Prostate gland (tissue), 2 donors: ENCODE measurements around the gene TCF12. TPM values are rescaled to one million over a fixed set of nuclear protein-coding genes. Genes with fewer than 3 reads are reported as not detected.
A peak's percentile ranks its signal among the peaks of the same experiment; 100 is the strongest.

Experiments used
- DNase-seq: peaks from one replicate; pipeline ENCODE4 v3.0.0-alpha.2; 2019; ENCODE audit warnings: low spot score
- H3K27ac ChIP-seq, 2 donors: fragments of 200-600 bp; sonication (generic); 2 replicates each; pipeline ENCODE4 v1.5.1; 2017 to 2019
- H3K27me3 ChIP-seq: fragments of 200-600 bp; sonication (generic); replicated peaks from 2 replicates; pipeline ENCODE4 v1.5.1; 2019; ENCODE audit not compliant: insufficient read depth
- H3K36me3 ChIP-seq, 2 donors: fragments of 200-600 bp; sonication (generic); 1 replicate in 1 of 2; 2 replicates in 1 of 2; pipeline versions ENCODE4 v1.5.1 to v1.8.1; 2017 to 2019
- H3K4me1 ChIP-seq: fragments of 200-600 bp; sonication (generic); replicated peaks from 2 replicates; pipeline ENCODE4 v1.5.1; 2019
- H3K4me3 ChIP-seq, 2 donors: fragments of 200-600 bp; sonication (generic); 2 replicates each; pipeline ENCODE4 v1.5.1; 2017 to 2019
- H3K9me3 ChIP-seq: fragments of 200-600 bp; sonication (generic); 2 replicates; pipeline ENCODE4 v1.5.1; 2017
- POLR2A ChIP-seq: fragments of 450-650 bp; IDR thresholded peaks from one replicate; pipeline ENCODE4 v1.6.1; 2016; ENCODE audit warnings: antibody characterized with exemption, mild to moderate bottlenecking
- POLR2AphosphoS5 ChIP-seq: sonication (generic); formaldehyde crosslinking; IDR thresholded peaks from one replicate; pipeline ENCODE4 v1.6.1; 2017; ENCODE audit warnings: antibody characterized with exemption
- WGBS: methylation state at CpG from one replicate; pipeline ENCODE4 v1.1.5; 2018; 5-methylcytosine and 5-hydroxymethylcytosine counted together
- intact Hi-C: fragments of 100-400 bp; cut with DNase I; formaldehyde crosslinking; loops from one replicate; pipeline ENCODE4 v1.14.2; 2022
- total RNA-seq, 2 donors: library from RNA; depleted of rRNA; stranded (reverse); fragments of >200 nt; gene quantifications; one replicate each; pipeline ENCODE4 v1.1.0, GENCODE V29; 2016
- TF ChIP-seq, protein P1 (sequence below), 4 experiments: fragments of 200-600 bp in 2 of 4; fragments of 450-650 bp in 2 of 4; sonication (generic) in 2 of 4; IDR thresholded peaks; 1 replicate in 3 of 4; 2 replicates in 1 of 4; pipeline ENCODE4 v1.5.1; 2016 to 2019; ENCODE audit warnings: antibody characterized with exemption in 4 of 4, mild to moderate bottlenecking in 2 of 4, moderate library complexity in 2 of 4

The TCF12 gene
- total RNA-seq, 2 donors from 2014 or later: 95.4 to 123 TPM

DNA sequence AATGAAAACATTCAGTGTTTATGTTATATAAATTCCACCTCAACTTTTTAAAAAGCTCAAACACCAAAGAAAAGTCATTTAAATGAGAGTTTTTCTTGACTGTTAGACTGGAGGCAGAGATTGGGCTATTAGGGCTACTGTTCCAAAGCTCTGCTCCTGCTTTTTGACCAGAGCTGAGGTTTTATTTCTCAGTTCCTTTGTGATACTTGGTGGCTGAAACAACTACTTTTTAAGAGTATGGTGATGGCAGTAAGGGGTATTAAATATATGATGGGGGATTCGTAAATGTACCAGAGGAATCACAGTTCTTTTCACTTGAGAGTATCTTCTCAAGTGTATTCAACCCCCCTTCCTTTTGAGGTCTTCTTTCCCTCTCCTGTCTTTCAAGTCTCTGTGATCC lies 271.8 kb downstream of the TCF12 start:
- DNase-seq: no peak
- Histone ChIP-seq H3K4me3 (no peak overlapping the region), H3K9me3 (no peaks in the 10 kb centered on the region), H3K27ac (no peak overlapping the region), H3K36me3 (no peaks in the 10 kb centered on the region), H3K4me1 (no peaks in the 10 kb centered on the region), H3K27me3 (no peaks in the 10 kb centered on the region)
- WGBS: 97% methylated on average over 1 of the region's 1 CpG
- intact Hi-C loops: no loop called here
- TF ChIP-seq POLR2AphosphoS5: no peak
- TF ChIP-seq, protein P1, sequence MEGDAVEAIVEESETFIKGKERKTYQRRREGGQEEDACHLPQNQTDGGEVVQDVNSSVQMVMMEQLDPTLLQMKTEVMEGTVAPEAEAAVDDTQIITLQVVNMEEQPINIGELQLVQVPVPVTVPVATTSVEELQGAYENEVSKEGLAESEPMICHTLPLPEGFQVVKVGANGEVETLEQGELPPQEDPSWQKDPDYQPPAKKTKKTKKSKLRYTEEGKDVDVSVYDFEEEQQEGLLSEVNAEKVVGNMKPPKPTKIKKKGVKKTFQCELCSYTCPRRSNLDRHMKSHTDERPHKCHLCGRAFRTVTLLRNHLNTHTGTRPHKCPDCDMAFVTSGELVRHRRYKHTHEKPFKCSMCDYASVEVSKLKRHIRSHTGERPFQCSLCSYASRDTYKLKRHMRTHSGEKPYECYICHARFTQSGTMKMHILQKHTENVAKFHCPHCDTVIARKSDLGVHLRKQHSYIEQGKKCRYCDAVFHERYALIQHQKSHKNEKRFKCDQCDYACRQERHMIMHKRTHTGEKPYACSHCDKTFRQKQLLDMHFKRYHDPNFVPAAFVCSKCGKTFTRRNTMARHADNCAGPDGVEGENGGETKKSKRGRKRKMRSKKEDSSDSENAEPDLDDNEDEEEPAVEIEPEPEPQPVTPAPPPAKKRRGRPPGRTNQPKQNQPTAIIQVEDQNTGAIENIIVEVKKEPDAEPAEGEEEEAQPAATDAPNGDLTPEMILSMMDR (IDR thresholded peaks at IDR 0.05): no peak
- no peak for TF ChIP-seq POLR2A

DNA sequence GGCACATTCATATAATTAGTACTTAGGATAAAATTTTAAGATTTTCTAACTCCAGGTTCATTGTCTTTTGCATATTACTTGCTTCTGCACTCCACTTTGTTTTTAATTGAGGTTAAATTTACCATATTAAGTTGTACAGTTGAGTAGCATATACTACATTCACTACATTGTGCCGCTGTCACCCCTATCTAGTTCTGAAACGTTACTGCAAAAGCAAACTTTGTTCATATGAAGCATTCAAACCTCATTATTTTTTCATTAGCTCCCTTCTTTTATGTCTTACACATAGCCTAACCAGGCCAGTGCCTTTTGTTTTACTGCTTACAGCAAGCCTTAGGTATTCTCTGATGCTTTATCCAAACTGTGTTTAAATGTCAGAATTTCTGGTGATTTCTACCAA lies 274.7 kb downstream of the TCF12 start:
- Histone ChIP-seq H3K27me3 (no peaks in the 10 kb centered on the region), H3K9me3 (no peaks in the 10 kb centered on the region), H3K4me3 (no peak overlapping the region), H3K36me3 (no peaks in the 10 kb centered on the region), H3K27ac (no peak overlapping the region), H3K4me1 (peaks cover 3% of the 10 kb centered on the region)
- DNase-seq: no peak
- TF ChIP-seq POLR2AphosphoS5 (no peak), POLR2A (no peak)
- TF ChIP-seq, protein P1 (IDR thresholded peaks at IDR 0.05): no peak
- WGBS: 57% methylated on average over 2 of the region's 2 CpGs
- intact Hi-C loops: no loop called here

DNA sequence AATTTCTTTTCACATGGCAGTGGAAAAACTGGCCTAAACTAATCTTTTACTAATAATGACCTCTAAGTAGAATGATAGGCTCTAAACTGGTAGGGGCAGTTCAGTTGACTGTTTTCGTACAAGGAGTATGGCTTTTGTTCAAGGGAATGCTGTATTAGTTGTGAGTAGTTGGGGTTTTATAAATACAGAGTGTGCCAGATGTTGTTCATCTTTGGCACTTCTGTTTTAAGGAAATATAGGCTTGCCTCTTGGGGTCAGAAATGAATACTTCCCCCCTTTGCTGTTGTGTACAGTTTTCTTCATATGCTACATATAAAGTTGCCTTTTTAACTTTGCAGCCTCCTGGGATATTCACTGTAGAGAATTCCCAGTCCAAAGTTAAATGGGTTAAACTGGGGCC lies 276.9 kb downstream of the TCF12 start:
- H3K27me3 ChIP-seq: no peaks in the 10 kb centered on the region
- no peak overlapping the region for H3K4me3 ChIP-seq
- intact Hi-C loops: no loop called here
- no peaks in the 10 kb centered on the region for H3K9me3 ChIP-seq
- WGBS: 50% methylated on average over 1 of the region's 1 CpG
- DNase-seq: no peak
- peaks cover 3% of the 10 kb centered on the region for H3K4me1 ChIP-seq
- TF ChIP-seq, protein P1 (IDR thresholded peaks at IDR 0.05): no peak
- no peak for TF ChIP-seq POLR2A
- no peak for TF ChIP-seq POLR2AphosphoS5
- H3K27ac ChIP-seq: no peak overlapping the region
- no peaks in the 10 kb centered on the region for H3K36me3 ChIP-seq

DNA sequence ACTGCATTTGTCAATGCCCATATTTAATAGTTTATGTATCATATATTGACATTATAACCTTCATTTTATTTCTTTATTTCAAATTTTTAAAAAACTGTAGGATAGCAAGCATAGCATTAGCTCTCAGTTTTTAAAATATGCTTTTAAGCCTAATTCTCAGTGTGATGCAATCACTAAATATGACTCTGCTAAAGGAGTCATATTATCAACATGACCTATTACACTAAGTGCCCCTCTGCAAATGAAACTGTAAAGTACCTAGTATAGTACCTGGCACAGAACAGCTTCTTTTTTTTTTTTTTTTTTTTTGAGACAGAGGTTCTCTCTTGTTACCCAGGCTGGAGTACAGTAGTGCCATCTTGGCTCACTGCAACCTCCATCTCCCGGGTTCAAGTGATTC lies 278.4 kb downstream of the TCF12 start:
- intact Hi-C loops: no loop called here
- no peaks in the 10 kb centered on the region for H3K27me3 ChIP-seq
- no peak for TF ChIP-seq POLR2AphosphoS5
- TF ChIP-seq POLR2A: no peak
- TF ChIP-seq, protein P1 (IDR thresholded peaks at IDR 0.05): no peak
- DNase-seq: no peak
- 100% methylated on average over 1 of the region's 1 CpG for WGBS
- no peaks in the 10 kb centered on the region for H3K9me3 ChIP-seq
- H3K4me1 ChIP-seq: peaks cover 3% of the 10 kb centered on the region
- no peaks in the 10 kb centered on the region for H3K36me3 ChIP-seq
- no peak overlapping the region for H3K4me3 ChIP-seq
- no peak overlapping the region for H3K27ac ChIP-seq

DNA sequence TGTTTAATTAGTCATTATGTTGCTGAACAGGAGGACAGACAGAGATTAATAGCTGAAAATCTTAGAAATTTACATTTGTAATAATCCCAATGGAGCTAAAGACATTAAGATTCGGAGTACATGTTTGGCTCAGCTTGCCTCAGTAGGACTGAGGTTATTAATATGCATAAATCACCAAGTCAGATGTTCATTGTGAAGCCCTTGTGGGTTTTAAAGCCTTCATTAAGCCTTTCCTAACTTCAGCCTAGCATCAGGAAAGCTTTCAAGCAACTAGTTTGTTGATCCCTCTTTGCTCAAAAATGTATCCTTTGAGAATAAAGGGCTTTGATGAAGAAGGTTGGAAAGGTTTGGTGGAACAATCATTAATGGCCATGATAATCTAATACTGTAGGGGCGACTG lies 279.7 kb downstream of the TCF12 start:
- peaks cover 3% of the 10 kb centered on the region for H3K4me1 ChIP-seq
- intact Hi-C loops: no loop called here
- TF ChIP-seq POLR2AphosphoS5 (no peak), POLR2A (no peak)
- TF ChIP-seq, protein P1 (IDR thresholded peaks at IDR 0.05): no peak
- H3K27ac ChIP-seq: peak overlapping the region in 1 of 2 donors; percentile 26
- no peaks in the 10 kb centered on the region for H3K36me3 ChIP-seq
- no peak overlapping the region for H3K4me3 ChIP-seq
- no peaks in the 10 kb centered on the region for H3K9me3 ChIP-seq
- H3K27me3 ChIP-seq: no peaks in the 10 kb centered on the region
- DNase-seq: no peak
- 42% methylated on average over 2 of the region's 2 CpGs for WGBS
